ENCODE results near the gene ZNF300. TPM values are rescaled to one million over a fixed set of nuclear protein-coding genes. Genes with fewer than 3 reads are reported as not detected.
"Not testable (repeated sequence)": the region's sequence is repeated elsewhere in the genome, so short reads cannot be mapped to it uniquely, and the experiment has no call there.

Gene ZNF300
- total RNA-seq, 2 donors from 2014 or later = 4.7 to 7.9 TPM

DNA sequence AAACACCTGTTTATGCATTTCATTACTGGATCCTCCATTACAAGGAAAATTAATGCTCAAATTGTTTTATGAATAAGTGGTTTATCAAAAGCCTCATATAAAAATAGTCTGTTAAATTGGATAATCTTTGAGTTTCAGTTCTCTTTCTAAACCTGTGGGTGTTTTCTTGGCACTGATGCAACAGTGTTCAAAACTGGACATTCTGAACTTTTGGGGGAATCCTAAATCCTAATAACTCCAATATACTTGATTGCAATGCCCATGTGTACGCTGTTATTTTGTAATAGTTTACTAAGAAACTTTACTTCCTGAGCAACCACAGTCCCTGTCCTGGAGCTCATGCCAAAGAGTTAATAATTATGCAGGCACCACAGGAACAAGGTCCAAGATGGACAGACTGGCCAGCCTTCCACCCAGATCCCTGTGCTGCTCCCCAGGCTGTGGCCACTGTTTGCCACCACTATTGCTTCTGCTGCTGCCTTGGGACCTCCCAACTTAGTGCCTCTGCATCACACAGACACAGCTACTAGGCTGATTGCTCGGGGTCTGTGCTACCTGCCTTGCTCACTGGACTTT is 44.4 kb downstream of the ZNF300 start:
- no peak for ATAC-seq
- 38 to 40% methylated on average over 2 of the region's 2 CpGs for WGBS, 2 donors

DNA sequence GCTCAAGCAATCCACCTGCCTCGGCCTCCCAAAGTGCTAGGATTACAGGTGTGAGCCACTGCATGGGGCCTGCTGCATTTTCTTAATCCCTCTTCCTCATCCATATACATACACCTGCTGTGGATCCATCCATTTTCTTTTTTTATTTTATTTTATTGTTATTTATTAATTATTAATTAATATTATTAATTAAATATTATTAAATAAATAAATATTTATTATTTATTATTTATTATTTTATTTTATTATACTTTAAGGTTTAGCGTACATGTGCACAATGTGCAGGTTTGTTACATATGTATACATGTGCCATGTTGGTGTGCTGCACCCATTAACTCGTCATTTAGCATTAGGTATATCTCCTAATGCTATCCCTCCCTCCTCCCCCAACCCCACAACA is 48.1 kb downstream of the ZNF300 start:
- ATAC-seq; H3K36me3 ChIP-seq (replicated peaks in 1 of 2; ENCODE audit: insufficient read depth in 1 of 2, low read depth in 2 of 2); H3K4me1 ChIP-seq; H3K27me3 ChIP-seq; DNase-seq; intact Hi-C loops (cut with DNase I); H3K4me3 ChIP-seq; H3K9me3 ChIP-seq; H3K27ac ChIP-seq: not testable (repeated sequence)
- 75 to 76% methylated on average over 3 of the region's 3 CpGs for WGBS, 2 donors

More for the DNA sequence above, 44.4 kb downstream of the ZNF300 start:
- TF ChIP-seq CTCF (IDR thresholded peaks at IDR 0.05) (no peak), POLR2A (IDR thresholded peaks at IDR 0.05) (no peak)
- Histone ChIP-seq H3K4me3 (no peak overlapping the region), H3K9me3 (peaks cover 0 to 5% (median 0%) of the 10 kb centered on the region in 3 donors), H3K4me1 (no peaks in the 10 kb centered on the region), H3K36me3 (replicated peaks in 1 of 2; ENCODE audit: insufficient read depth in 1 of 2, low read depth in 2 of 2) (no peaks in the 10 kb centered on the region), H3K27me3 (no peaks in the 10 kb centered on the region), H3K27ac (no peak overlapping the region)
- intact Hi-C loops (cut with DNase I) = no loop called here
- no peak for DNase-seq

DNA sequence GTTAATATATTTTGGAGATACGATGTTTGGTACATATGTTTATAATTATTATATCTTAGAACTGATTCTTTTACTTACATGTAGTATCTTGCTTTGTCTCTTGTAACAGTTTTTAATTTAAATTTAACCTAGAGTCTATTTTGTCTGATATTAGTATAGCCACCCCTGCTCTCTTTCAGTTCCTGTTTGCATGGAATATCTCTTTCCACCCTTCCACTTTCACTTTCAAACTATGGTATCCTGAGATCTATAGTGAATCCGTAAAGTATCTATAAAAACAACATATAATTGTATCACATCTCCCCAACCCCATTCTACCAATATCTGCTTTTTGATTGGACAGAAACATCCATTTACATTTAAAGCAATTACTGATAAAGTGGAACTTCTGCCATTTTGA is 51.2 kb downstream of the ZNF300 start:
- Histone ChIP-seq H3K4me1 (no peaks in the 10 kb centered on the region), H3K9me3 (no peaks in the 10 kb centered on the region), H3K36me3 (replicated peaks in 1 of 2; ENCODE audit: insufficient read depth in 1 of 2, low read depth in 2 of 2) (no peaks in the 10 kb centered on the region), H3K27me3 (no peaks in the 10 kb centered on the region), H3K4me3 (no peak overlapping the region), H3K27ac (no peak overlapping the region)
- TF ChIP-seq POLR2A (IDR thresholded peaks at IDR 0.05) (no peak), CTCF (IDR thresholded peaks at IDR 0.05) (no peak)
- intact Hi-C loops (cut with DNase I) = no loop called here
- 80 to 86% methylated on average over 2 of the region's 2 CpGs for WGBS, 2 donors
- DNase-seq = no peak
- no peak for ATAC-seq

- Histone ChIP-seq H3K9me3 (no peaks in the 10 kb centered on the region), H3K36me3 (replicated peaks in 1 of 2; ENCODE audit: insufficient read depth in 1 of 2, low read depth in 2 of 2) (no peaks in the 10 kb centered on the region), H3K27me3 (no peaks in the 10 kb centered on the region), H3K4me3 (no peak overlapping the region), H3K4me1 (peaks cover 3% of the 10 kb centered on the region), H3K27ac (no peak overlapping the region)
- no peak for ATAC-seq
- TF ChIP-seq CTCF (IDR thresholded peaks at IDR 0.05) (no peak), POLR2A (IDR thresholded peaks at IDR 0.05) (no peak)
- 37 to 53% methylated on average over 3 of the region's 3 CpGs for WGBS, 2 donors
- DNase-seq = no peak
- intact Hi-C loops (cut with DNase I) = no loop called here
Observed at GRCh38 chr5:150851039-150851438, 53.7 kb downstream of the ZNF300 start.

DNA sequence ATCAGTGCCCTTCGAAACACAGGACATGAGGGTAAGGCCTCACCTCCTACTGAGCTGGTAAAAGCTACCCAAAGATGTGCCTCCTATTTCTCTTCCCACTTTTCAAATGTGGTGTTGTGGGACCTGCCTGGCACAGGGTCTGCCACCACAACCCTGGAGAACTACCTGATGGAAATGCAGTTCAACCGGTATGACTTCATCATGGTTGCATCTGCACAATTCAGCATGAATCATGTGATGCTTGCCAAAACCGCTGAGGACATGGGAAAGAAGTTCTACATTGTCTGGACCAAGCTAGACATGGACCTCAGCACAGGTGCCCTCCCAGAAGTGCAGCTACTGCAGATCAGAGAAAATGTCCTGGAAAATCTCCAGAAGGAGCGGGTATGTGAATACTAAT is 56.5 kb downstream of the ZNF300 start:
- Histone ChIP-seq H3K27me3 (no peaks in the 10 kb centered on the region), H3K4me3 (no peak overlapping the region), H3K36me3 (replicated peaks in 1 of 2; ENCODE audit: insufficient read depth in 1 of 2, low read depth in 2 of 2) (no peaks in the 10 kb centered on the region), H3K27ac (no peak overlapping the region), H3K4me1 (peaks cover 3% of the 10 kb centered on the region), H3K9me3 (no peaks in the 10 kb centered on the region)
- TF ChIP-seq CTCF (IDR thresholded peaks at IDR 0.05) = no peak
- no peak for TF ChIP-seq POLR2A (IDR thresholded peaks at IDR 0.05)
- ATAC-seq (no peak), DNase-seq (no peak)
- 59 to 65% methylated on average over 4 of the region's 4 CpGs for WGBS, 2 donors
- intact Hi-C loops (cut with DNase I) = loop anchor here (5.0 kb wide), 1 partner anchor 291 kb away; no protein-coding TSS in a partner anchor
